WERI-Rb-1 (cell line): ENCODE data around the gene ZNF550.

Experiments used
- DNase-seq: peaks from one replicate; pipeline ENCODE4 v3.0.0-alpha.2; 2020
- H3K27ac ChIP-seq: fragments of 250-450 bp; sonication (Bioruptor Pico); 2 replicates; pipeline ENCODE4 v1.5.1; 2020; ENCODE audit warnings: mild to moderate bottlenecking, moderate library complexity
- H3K27me3 ChIP-seq: fragments of 250-450 bp; sonication (Bioruptor Pico); 2 replicates; pipeline ENCODE4 v1.5.1; 2021; ENCODE audit warnings: mild to moderate bottlenecking, low read depth, moderate library complexity; ENCODE audit not compliant: insufficient read depth, severe bottlenecking
- H3K36me3 ChIP-seq: fragments of 250-450 bp; sonication (Bioruptor Pico); 2 replicates; pipeline ENCODE4 v1.5.1; 2020; ENCODE audit warnings: mild to moderate bottlenecking, moderate library complexity
- H3K4me3 ChIP-seq: 2 replicates; pipeline ENCODE4 v1.5.1; 2011; ENCODE audit warnings: low read depth, mild to moderate bottlenecking, control low read depth, low read length
- H3K9me3 ChIP-seq: fragments of 250-450 bp; sonication (Bioruptor Pico); 2 replicates; pipeline ENCODE4 v1.5.1; 2021; ENCODE audit warnings: mild to moderate bottlenecking, moderate library complexity; ENCODE audit not compliant: severe bottlenecking
- TF ChIP-seq, protein P1 (sequence below): IDR thresholded peaks from 2 replicates; pipeline ENCODE4 v1.5.1; 2011; ENCODE audit warnings: low read depth, mild to moderate bottlenecking, control low read depth, inconsistent platforms, low read length

ZNF550 gene

DNA sequence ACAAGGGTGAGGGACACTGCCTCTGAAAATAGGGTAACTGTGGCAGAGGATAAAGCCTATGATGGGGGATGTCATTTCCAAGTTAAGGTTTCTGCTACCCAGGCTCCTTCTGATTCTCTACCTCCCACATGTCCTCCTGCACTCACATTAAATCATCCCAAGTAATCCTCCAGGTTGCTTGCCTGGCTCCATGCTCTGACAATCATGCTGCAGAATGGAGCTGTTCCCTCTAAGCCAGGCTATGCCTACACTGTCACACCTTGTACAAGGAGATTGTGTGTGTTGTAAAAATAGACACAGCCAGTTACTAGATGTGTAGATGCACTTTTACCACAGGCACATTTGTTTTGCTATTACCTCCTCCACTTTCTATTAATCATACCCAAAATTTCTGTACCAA, 11.0 kb upstream of the ZNF550 start:
- DNase-seq: no peak
- H3K4me3 ChIP-seq: no peak overlapping the region
- TF ChIP-seq, protein P1, sequence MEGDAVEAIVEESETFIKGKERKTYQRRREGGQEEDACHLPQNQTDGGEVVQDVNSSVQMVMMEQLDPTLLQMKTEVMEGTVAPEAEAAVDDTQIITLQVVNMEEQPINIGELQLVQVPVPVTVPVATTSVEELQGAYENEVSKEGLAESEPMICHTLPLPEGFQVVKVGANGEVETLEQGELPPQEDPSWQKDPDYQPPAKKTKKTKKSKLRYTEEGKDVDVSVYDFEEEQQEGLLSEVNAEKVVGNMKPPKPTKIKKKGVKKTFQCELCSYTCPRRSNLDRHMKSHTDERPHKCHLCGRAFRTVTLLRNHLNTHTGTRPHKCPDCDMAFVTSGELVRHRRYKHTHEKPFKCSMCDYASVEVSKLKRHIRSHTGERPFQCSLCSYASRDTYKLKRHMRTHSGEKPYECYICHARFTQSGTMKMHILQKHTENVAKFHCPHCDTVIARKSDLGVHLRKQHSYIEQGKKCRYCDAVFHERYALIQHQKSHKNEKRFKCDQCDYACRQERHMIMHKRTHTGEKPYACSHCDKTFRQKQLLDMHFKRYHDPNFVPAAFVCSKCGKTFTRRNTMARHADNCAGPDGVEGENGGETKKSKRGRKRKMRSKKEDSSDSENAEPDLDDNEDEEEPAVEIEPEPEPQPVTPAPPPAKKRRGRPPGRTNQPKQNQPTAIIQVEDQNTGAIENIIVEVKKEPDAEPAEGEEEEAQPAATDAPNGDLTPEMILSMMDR: no peak
- H3K27me3 ChIP-seq: no peaks in the 10 kb centered on the region
- peaks cover 51% of the 10 kb centered on the region for H3K9me3 ChIP-seq
- H3K36me3 ChIP-seq: peaks cover 44% of the 10 kb centered on the region
- no peak overlapping the region for H3K27ac ChIP-seq

DNA sequence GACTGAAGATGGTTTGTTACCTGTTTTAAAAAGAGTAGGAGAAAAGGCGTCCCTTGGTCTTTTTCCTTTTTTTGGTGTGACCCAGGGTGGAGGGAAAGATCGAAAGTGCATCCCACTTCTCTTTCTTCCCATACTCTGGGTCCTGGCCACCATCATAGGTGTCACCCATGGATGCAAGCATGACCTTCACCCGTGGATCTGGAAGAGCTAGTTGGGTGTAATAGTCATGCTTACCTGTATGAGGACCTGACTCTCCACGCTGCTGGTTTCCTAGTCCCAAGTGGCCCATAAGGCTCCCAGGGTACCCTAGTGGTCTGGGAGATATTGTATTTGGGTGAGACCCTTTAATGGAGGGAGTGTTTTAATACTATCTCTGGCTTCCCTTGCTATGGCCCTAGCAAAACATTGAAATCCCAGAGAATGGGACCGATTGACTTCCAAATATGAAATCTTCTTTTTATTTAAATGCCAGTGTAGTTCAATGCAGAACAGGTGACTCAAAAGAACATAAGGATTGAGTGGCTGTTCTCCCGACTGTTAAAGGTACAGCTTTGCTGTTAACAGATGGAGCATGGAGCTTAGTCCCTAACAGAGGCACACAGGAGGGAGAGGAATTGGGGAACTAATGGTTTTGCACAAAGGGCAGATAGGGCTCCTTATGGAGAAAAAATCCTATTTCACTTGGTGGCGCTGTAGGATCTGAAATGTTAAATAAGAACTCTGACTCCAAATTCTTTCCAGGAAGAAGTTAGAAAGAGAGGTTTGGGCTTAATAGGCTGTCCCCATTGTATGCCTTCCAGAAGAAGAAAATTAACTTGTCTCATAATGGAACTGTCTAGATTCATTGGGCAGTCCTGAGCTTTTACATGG, 7.0 kb upstream of the ZNF550 start:
- Histone ChIP-seq H3K9me3 (peaks cover 59% of the 10 kb centered on the region), H3K27ac (no peak overlapping the region), H3K27me3 (no peaks in the 10 kb centered on the region), H3K36me3 (peaks cover 3% of the 10 kb centered on the region), H3K4me3 (no peak overlapping the region)
- no peak for DNase-seq
- TF ChIP-seq, protein P1: no peak

DNA sequence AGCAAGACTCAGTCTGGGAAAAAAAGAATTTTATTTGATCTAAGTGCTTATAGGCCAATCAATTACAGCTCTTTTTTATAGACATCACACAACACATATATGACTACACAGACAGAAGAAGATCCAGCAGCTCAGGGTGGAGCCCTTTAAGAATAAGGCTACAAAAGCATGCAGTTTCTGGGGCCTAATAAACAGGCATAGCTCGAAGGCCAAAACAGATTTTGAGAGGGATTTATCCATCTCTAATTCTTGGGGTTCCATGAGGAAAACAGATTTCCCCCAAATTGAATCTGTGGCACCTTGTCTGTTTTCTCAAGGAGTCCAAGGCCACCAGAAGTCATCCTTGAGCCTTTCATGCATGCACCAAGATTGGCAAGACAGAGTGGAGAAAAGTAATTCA, 3.9 kb upstream of the ZNF550 start:
- no peaks in the 10 kb centered on the region for H3K36me3 ChIP-seq
- TF ChIP-seq, protein P1: no peak
- H3K4me3 ChIP-seq: no peak overlapping the region
- H3K27ac ChIP-seq: no peak overlapping the region
- no peaks in the 10 kb centered on the region for H3K27me3 ChIP-seq
- no peak for DNase-seq
- H3K9me3 ChIP-seq: peaks cover 50% of the 10 kb centered on the region

DNA sequence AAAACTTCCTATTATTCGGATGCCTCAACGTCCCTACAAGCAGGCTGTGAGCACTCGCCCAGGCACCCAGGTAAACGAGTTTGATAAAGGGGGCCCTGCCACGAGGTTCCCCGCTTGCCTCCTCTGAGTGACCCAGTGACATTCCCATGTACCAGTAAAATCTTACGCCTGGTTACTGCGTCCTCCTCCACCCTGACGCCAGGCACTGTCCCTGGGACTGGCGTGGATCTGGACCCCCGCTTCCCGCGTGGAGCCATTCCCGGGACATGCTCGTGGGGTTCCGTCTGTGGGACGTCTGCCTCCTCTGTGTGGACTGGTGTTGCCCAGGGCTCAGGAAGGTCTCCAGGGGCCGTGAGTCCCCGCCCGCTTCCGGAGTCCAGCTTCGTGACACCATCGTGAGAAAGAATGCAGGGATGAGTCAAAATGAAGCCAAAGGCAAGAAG, 407 bp upstream of the ZNF550 start:
- DNase-seq: no peak
- H3K4me3 ChIP-seq: peak overlapping the region; percentile 95

DNA sequence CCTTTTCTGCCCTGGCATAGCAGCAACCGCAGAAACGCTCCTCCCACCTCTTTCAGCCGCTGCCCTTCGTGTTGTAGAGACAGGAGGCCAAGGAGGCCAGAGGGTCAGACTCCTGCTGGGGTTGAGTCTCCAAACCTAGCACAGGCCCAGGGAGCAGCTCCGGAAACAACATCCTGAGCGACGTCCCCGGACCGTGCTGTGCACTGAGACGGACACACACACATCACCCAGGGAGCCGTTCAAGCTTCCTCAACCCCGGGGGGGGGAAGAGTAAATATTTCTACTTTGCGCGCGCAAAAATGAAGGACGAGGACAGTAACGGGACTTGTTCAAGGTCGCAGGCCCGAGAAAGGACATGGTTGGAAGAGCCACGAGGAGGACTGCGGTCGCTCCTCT, 657 bp downstream of the ZNF550 start:
- Histone ChIP-seq H3K27me3 (no peaks in the 10 kb centered on the region), H3K27ac (no peak overlapping the region; the same call in 1 of the 2 replicates), H3K9me3 (peaks cover 14% of the 10 kb centered on the region), H3K4me3 (peak overlapping the region; percentile 95), H3K36me3 (peaks cover 15% of the 10 kb centered on the region)
- DNase-seq: peak; percentile 15
- TF ChIP-seq, protein P1: no peak

More for the DNA sequence above, 407 bp upstream of the ZNF550 start:
- no peak overlapping the region for H3K27ac ChIP-seq
- peaks cover 23% of the 10 kb centered on the region for H3K9me3 ChIP-seq
- TF ChIP-seq, protein P1: no peak
- no peaks in the 10 kb centered on the region for H3K27me3 ChIP-seq
- H3K36me3 ChIP-seq: peaks cover 5% of the 10 kb centered on the region
